HCT116 (cell line): ENCODE data around the gene RAB5IF. TPM values are rescaled to one million over a fixed set of nuclear protein-coding genes. Genes with fewer than 3 reads are reported as not detected.

Experiments
- ATAC-seq: fragments of 200-7000 bp; cut with Tn5 transposase; 2 replicates; pipeline ENCODE4 v1.9.1; 2020; ENCODE audit warnings: mild to moderate bottlenecking, moderate library complexity
- BruUV-seq: library from RNA; stranded (reverse); fragments of 400-500 nt; replicated peaks from 2 replicates; lab custom pipeline; 2021; lab: Mats Ljungman, UMichigan
- CTCF ChIA-PET: fragments of 300-600 bp; sonication (Branson Sonifier 250); formaldehyde crosslinking; loops from one replicate; lab custom pipeline; 2021; ENCODE audit warnings: antibody characterized with exemption; lab: Charles Lee
- POLR2A ChIA-PET: fragments of 300-600, 350-600 bp; sonication (Branson Sonifier 250); formaldehyde crosslinking; loops from one replicate; lab custom pipeline; 2021; ENCODE audit warnings: antibody characterized with exemption; lab: Charles Lee
- RAD21 ChIA-PET, 2 experiments: fragments of 300-600 bp; sonication (Branson Sonifier 250); formaldehyde crosslinking; loops; one replicate each; lab custom pipeline; 2023; ENCODE audit warnings: low total read pairs in 2 of 2; ENCODE audit not compliant: uncharacterized antibody in 2 of 2, unreplicated experiment in 2 of 2, low non-redundant PET in 1 of 2; lab: Charles Lee
- DNase-seq: peaks from one replicate; pipeline ENCODE4 v3.0.0-alpha.2; 2010; ENCODE audit warnings: low read depth, low spot score
- H2AFZ ChIP-seq: fragments of 200-600 bp; shearing (Covaris generic), sonication (generic); 2 replicates; pipeline ENCODE4 v1.6.1; 2017; ENCODE audit warnings: low read depth, mixed run types, mixed read lengths, antibody characterized with exemption, low read length; ENCODE audit not compliant: poor library complexity, severe bottlenecking
- H3K27ac ChIP-seq: 2 replicates; pipeline ENCODE4 v1.5.1; 2012; ENCODE audit warnings: low read depth, low read length
- H3K27me3 ChIP-seq: fragments of 200-600 bp; sonication (generic); 2 replicates; pipeline ENCODE4 v1.6.1; 2016; ENCODE audit warnings: mixed run types, low read length, mixed read lengths; ENCODE audit not compliant: insufficient read depth
- H3K36me3 ChIP-seq, 2 experiments: fragments of 200-500 bp in 1 of 2; fragments of 200-600 bp in 1 of 2; sonication (Bioruptor generic) in 1 of 2; sonication (generic) in 1 of 2; 2 replicates each; pipeline versions ENCODE4 v1.5.1 to v1.6.1; 2014 to 2016; ENCODE audit warnings: low read length in 2 of 2, inconsistent platforms in 1 of 2, mixed read lengths in 1 of 2, mixed run types in 1 of 2; ENCODE audit not compliant: insufficient read depth in 2 of 2, control insufficient read depth in 1 of 2
- H3K4me1 ChIP-seq, 2 experiments: fragments of 200-600 bp in 1 of 2; sonication (generic) in 1 of 2; 2 replicates each; pipeline versions ENCODE4 v1.5.1 to v1.6.1; 2012 to 2017; ENCODE audit warnings: low read length in 2 of 2, inconsistent platforms in 1 of 2, mild to moderate bottlenecking in 1 of 2, mixed read lengths in 1 of 2, mixed run types in 1 of 2, moderate library complexity in 1 of 2; ENCODE audit not compliant: insufficient read depth in 2 of 2, control insufficient read depth in 1 of 2
- H3K4me2 ChIP-seq: fragments of 200-600 bp; sonication (generic); 2 replicates; pipeline ENCODE4 v1.6.1; 2017; ENCODE audit warnings: mixed run types, low read length, mixed read lengths
- H3K4me3 ChIP-seq, 2 experiments: fragments of 200-600 bp in 1 of 2; sonication (generic) in 1 of 2; replicated peaks in 1 of 2; 2 replicates each; pipeline ENCODE4 v1.5.1; 2011 to 2016; ENCODE audit warnings: low read length in 2 of 2, control low read depth in 1 of 2, low read depth in 1 of 2, mild to moderate bottlenecking in 1 of 2, mixed read lengths in 1 of 2, mixed run types in 1 of 2
- H3K79me2 ChIP-seq: fragments of 200-600 bp; sonication (generic); 2 replicates; pipeline ENCODE4 v1.6.1; 2017; ENCODE audit warnings: mild to moderate bottlenecking, mixed run types, low read length, moderate library complexity, mixed read lengths; ENCODE audit not compliant: insufficient read depth
- H3K9ac ChIP-seq: fragments of 200-600 bp; sonication (generic); 2 replicates; pipeline ENCODE4 v1.6.1; 2016; ENCODE audit warnings: low read length, mixed read lengths
- H3K9me2 ChIP-seq: fragments of 200-600 bp; sonication (generic), shearing (Covaris generic); 2 replicates; pipeline ENCODE4 v1.6.1; 2017; ENCODE audit warnings: mixed run types, mild to moderate bottlenecking, moderate library complexity; ENCODE audit not compliant: insufficient read depth
- H3K9me3 ChIP-seq, 2 experiments: fragments of 200-500 bp in 1 of 2; fragments of 200-600 bp in 1 of 2; sonication (Bioruptor generic) in 1 of 2; sonication (generic) in 1 of 2; 2 replicates each; pipeline ENCODE4 v1.6.1; 2014 to 2017; ENCODE audit warnings: low read length in 2 of 2, mixed read lengths in 2 of 2, inconsistent platforms in 1 of 2, low read depth in 1 of 2, mild to moderate bottlenecking in 1 of 2, mixed run types in 1 of 2, moderate library complexity in 1 of 2; ENCODE audit not compliant: control insufficient read depth in 1 of 2, insufficient read depth in 1 of 2
- H4K20me1 ChIP-seq: fragments of 200-600 bp; sonication (generic), shearing (Covaris generic); 2 replicates; pipeline ENCODE4 v1.6.1; 2017; ENCODE audit warnings: mixed run types, mild to moderate bottlenecking, moderate library complexity; ENCODE audit not compliant: insufficient read depth
- ATF3 ChIP-seq: IDR thresholded peaks from 2 replicates; pipeline ENCODE4 v1.6.1; 2012
- CBX3 ChIP-seq: IDR thresholded peaks from 2 replicates; pipeline ENCODE4 v1.6.1; 2012; ENCODE audit warnings: low read depth
- CEBPB ChIP-seq: IDR thresholded peaks from 2 replicates; pipeline ENCODE4 v1.6.1; 2012; ENCODE audit warnings: low read depth
- EGR1 ChIP-seq: IDR thresholded peaks from 2 replicates; pipeline ENCODE4 v1.6.1; 2012; ENCODE audit warnings: low read depth
- FOSL1 ChIP-seq: IDR thresholded peaks from 2 replicates; pipeline ENCODE4 v1.6.1; 2012; ENCODE audit warnings: low read depth
- JUND ChIP-seq: IDR thresholded peaks from 2 replicates; pipeline ENCODE4 v1.6.1; 2012
- MAX ChIP-seq: IDR thresholded peaks from 2 replicates; pipeline ENCODE4 v1.6.1; 2012
- POLR2A ChIP-seq: IDR thresholded peaks from 2 replicates; pipeline ENCODE4 v1.7.0; 2011; ENCODE audit warnings: borderline replicate concordance; ENCODE audit not compliant: insufficient read depth, insufficient read length; ENCODE audit errors: extremely low read depth
- REST ChIP-seq: IDR thresholded peaks from 2 replicates; pipeline ENCODE4 v1.6.1; 2012; ENCODE audit warnings: low read depth
- SIN3A ChIP-seq: IDR thresholded peaks from 2 replicates; pipeline ENCODE4 v1.6.1; 2012; ENCODE audit warnings: low read depth
- SP1 ChIP-seq: IDR thresholded peaks from 2 replicates; pipeline ENCODE4 v1.6.1; 2012; ENCODE audit warnings: low read depth
- SRF ChIP-seq: IDR thresholded peaks from 2 replicates; pipeline ENCODE4 v1.6.1; 2012; ENCODE audit warnings: low read depth
- TCF7L2 ChIP-seq: IDR thresholded peaks from 2 replicates; pipeline ENCODE4 v1.7.0; 2011; ENCODE audit warnings: borderline replicate concordance, inconsistent platforms; ENCODE audit not compliant: insufficient read depth, insufficient read length; ENCODE audit errors: extremely low read depth
- YY1 ChIP-seq: IDR thresholded peaks from 2 replicates; pipeline ENCODE4 v1.6.1; 2011; ENCODE audit warnings: low read length, low read depth, moderate library complexity, mild to moderate bottlenecking; ENCODE audit not compliant: insufficient replicate concordance; ENCODE audit errors: extremely low read depth
- ZBTB33 ChIP-seq: IDR thresholded peaks from 2 replicates; pipeline ENCODE4 v1.6.1; 2011; ENCODE audit warnings: mild to moderate bottlenecking, low read length, moderate library complexity; ENCODE audit not compliant: insufficient replicate concordance; ENCODE audit errors: extremely low read depth
- ZFX ChIP-seq: fragments of 450-650 bp; IDR thresholded peaks from 2 replicates; pipeline ENCODE4 v1.6.1; 2017
- ZNF274 ChIP-seq: fragments of 200-500 bp; sonication (Bioruptor generic); IDR thresholded peaks from 2 replicates; pipeline ENCODE4 v1.6.1; 2014; ENCODE audit warnings: mild to moderate bottlenecking, low read depth, low read length, inconsistent platforms
- intact Hi-C: fragments of 100-400 bp; cut with micrococcal nuclease; formaldehyde crosslinking; loops from 2 replicates; pipeline ENCODE4 v1.10.0; 2022
- total RNA-seq: library from RNA; stranded (reverse); gene quantifications from one replicate; pipeline ENCODE4 v1.2.1, GENCODE V29; 2021; ENCODE audit not compliant: unreplicated experiment

RAB5IF gene
- total RNA-seq, 1 experiment from 2014 or later = 82.9 TPM

- Histone ChIP-seq H3K9me2 (no peaks in the 10 kb centered on the region), H3K79me2 (no peaks in the 10 kb centered on the region), H3K4me2 (no peak overlapping the region), H3K27me3 (no peaks in the 10 kb centered on the region), H3K36me3 (no peaks in the 10 kb centered on the region), H4K20me1 (no peaks in the 10 kb centered on the region), H3K27ac (no peak overlapping the region), H3K4me3 (no peak overlapping the region), H2AFZ (no peak overlapping the region), H3K9me3 (no peaks in the 10 kb centered on the region), H3K4me1 (peaks cover 6 to 11% of the 10 kb centered on the region in 2 experiments; a peak in 3 of 4 replicates), H3K9ac (no peak overlapping the region)
- intact Hi-C loops = no loop called here
- DNase-seq (no peak), ATAC-seq (no peak)
- CTCF ChIA-PET = no interaction called here
- BruUV-seq = no TSS peak
- POLR2A ChIA-PET = no interaction called here
- no peak for TF ChIP-seq ZNF274
- TF ChIP-seq TCF7L2 = no peak
- no peak for TF ChIP-seq SP1
- TF ChIP-seq POLR2A = no peak
- no peak for TF ChIP-seq SRF
- no peak for TF ChIP-seq MAX
- no peak for TF ChIP-seq CBX3
- no peak for TF ChIP-seq ZBTB33
- TF ChIP-seq SIN3A = no peak
- no peak for TF ChIP-seq FOSL1
- no peak for TF ChIP-seq YY1
- TF ChIP-seq REST = no peak
- no peak for TF ChIP-seq JUND
- TF ChIP-seq ATF3 = no peak
- no peak for TF ChIP-seq CEBPB
- no peak for TF ChIP-seq EGR1
- no peak for TF ChIP-seq ZFX
- RAD21 ChIA-PET = no interaction called here
Measured at GRCh38 chr20:36646678-36647077, 41.1 kb downstream of the RAB5IF start.
